GOT3 (cell line): ENCODE measurements around the gene TGIF2LX.
"Not testable (repeated sequence)": the region's sequence is repeated elsewhere in the genome, so short reads cannot be mapped to it uniquely, and the experiment has no call there.

ENCODE experiments used
- DNase-seq: peaks from one replicate; lab custom pipeline; 2025; ENCODE audit warnings: mixed read lengths; lab: John Stamatoyannopoulos, UW

The TGIF2LX gene

GRCh38 chrX:89921665-89922064 lies at the start of gene TGIF2LX:
TSS of gene TGIF2LX (plus strand) at chrX:89921908. CDS start at chrX:89922086, 178 bp downstream.
- DNase-seq, result not testable (repeated sequence)

- DNase-seq, result not testable (repeated sequence)
Measured at GRCh38 chrX:89922338-89922934, 728 bp downstream of the TGIF2LX start.

- not testable (repeated sequence) for DNase-seq
Measured at GRCh38 chrX:89943077-89943476, 21.4 kb downstream of the TGIF2LX start.

GRCh38 chrX:89965588-89965987 lies 43.9 kb downstream of the TGIF2LX start:
- DNase-seq, result not testable (repeated sequence)
